IMR-90 (cell line): ENCODE measurements around the gene MTHFD2. TPM values are rescaled to one million over a fixed set of nuclear protein-coding genes. Genes with fewer than 3 reads are reported as not detected.

Experiments used
- ATAC-seq: fragments of 200-7000 bp; cut with Tn5 transposase; 2 replicates; pipeline ENCODE4 v1.9.1; 2020; ENCODE audit warnings: low read depth, mild to moderate bottlenecking, moderate library complexity
- BruUV-seq: library from RNA; stranded (reverse); fragments of 400-500 nt; replicated peaks from 2 replicates; lab custom pipeline; 2021; lab: Mats Ljungman, UMichigan
- CTCF ChIA-PET: fragments of 300-600 bp; formaldehyde crosslinking; extraction: SDS; loops from one replicate; lab custom pipeline; 2021; ENCODE audit warnings: antibody characterized with exemption; lab: Yijun Ruan, JAX
- POLR2A ChIA-PET: fragments of 300-600 bp; sonication (Branson Sonifier 250); formaldehyde crosslinking; loops from one replicate; lab custom pipeline; 2022; ENCODE audit warnings: antibody characterized with exemption; ENCODE audit not compliant: unreplicated experiment; lab: Charles Lee
- DNase-seq: peaks from one replicate; pipeline ENCODE4 v3.0.0; 2013
- H2AFZ ChIP-seq: replicated peaks from 2 replicates; pipeline ENCODE3; 2013; ENCODE audit warnings: low read length, mild to moderate bottlenecking; ENCODE audit not compliant: poor library complexity
- H2AK5ac ChIP-seq: 2 replicates; pipeline ENCODE4 v1.6.1; 2013; ENCODE audit warnings: low read depth, low read length, inconsistent platforms
- H2AK9ac ChIP-seq: replicated peaks from 2 replicates; pipeline ENCODE3; 2013; ENCODE audit warnings: mild to moderate bottlenecking, low read depth, low read length, moderate library complexity; ENCODE audit not compliant: poor library complexity
- H2BK120ac ChIP-seq: 2 replicates; pipeline ENCODE4 v1.6.1; 2013; ENCODE audit warnings: low read depth, low read length, inconsistent platforms
- H2BK15ac ChIP-seq: 3 replicates; pipeline ENCODE4 v1.6.1; 2013; ENCODE audit warnings: low read depth, low read length, inconsistent platforms
- H2BK20ac ChIP-seq: 2 replicates; pipeline ENCODE4 v1.6.1; 2013; ENCODE audit warnings: low read depth, mild to moderate bottlenecking, inconsistent platforms, low read length, moderate library complexity
- H2BK5ac ChIP-seq: 2 replicates; pipeline ENCODE4 v1.6.1; 2013; ENCODE audit warnings: mild to moderate bottlenecking, low read depth, low read length, inconsistent platforms; ENCODE audit not compliant: poor library complexity, severe bottlenecking
- H3K14ac ChIP-seq: replicated peaks from 2 replicates; pipeline ENCODE4 v1.6.1; 2013; ENCODE audit warnings: low read depth, low read length, inconsistent platforms
- H3K18ac ChIP-seq: 2 replicates; pipeline ENCODE4 v1.6.1; 2013; ENCODE audit warnings: low read depth, low read length, control low read depth
- H3K23ac ChIP-seq: 2 replicates; pipeline ENCODE4 v1.6.1; 2013; ENCODE audit warnings: low read depth, low read length, inconsistent platforms
- H3K27ac ChIP-seq: 2 replicates; pipeline ENCODE4 v1.5.1; 2013; ENCODE audit warnings: mild to moderate bottlenecking, control low read depth, low read length; ENCODE audit not compliant: insufficient read depth
- H3K27me3 ChIP-seq: 2 replicates; pipeline ENCODE4 v1.6.1; 2013; ENCODE audit warnings: low read length; ENCODE audit not compliant: control insufficient read depth, insufficient read depth
- H3K36me3 ChIP-seq: 2 replicates; pipeline ENCODE4 v1.6.1; 2013; ENCODE audit warnings: low read length, mixed read lengths; ENCODE audit not compliant: control insufficient read depth, insufficient read depth
- H3K4ac ChIP-seq: 2 replicates; pipeline ENCODE4 v1.6.1; 2013; ENCODE audit warnings: low read depth, low read length, inconsistent platforms
- H3K4me1 ChIP-seq: 2 replicates; pipeline ENCODE4 v1.6.1; 2013; ENCODE audit warnings: low read length, mixed read lengths; ENCODE audit not compliant: control insufficient read depth, insufficient read depth
- H3K4me2 ChIP-seq: 2 replicates; pipeline ENCODE4 v1.6.1; 2013; ENCODE audit warnings: low read depth, mild to moderate bottlenecking, control low read depth, low read length, moderate library complexity
- H3K4me3 ChIP-seq: 2 replicates; pipeline ENCODE4 v1.5.1; 2013; ENCODE audit warnings: low read depth, mild to moderate bottlenecking, control low read depth, low read length, moderate library complexity; ENCODE audit not compliant: insufficient read depth
- H3K56ac ChIP-seq: 2 replicates; pipeline ENCODE4 v1.6.1; 2013; ENCODE audit warnings: low read length, inconsistent platforms; ENCODE audit not compliant: insufficient read depth; ENCODE audit errors: extremely low read depth
- H3K79me1 ChIP-seq, 2 experiments: 2 replicates each; pipeline ENCODE4 v1.6.1; 2013; ENCODE audit warnings: low read length in 2 of 2, inconsistent platforms in 1 of 2, low read depth in 1 of 2
- H3K9ac ChIP-seq: 2 replicates; pipeline ENCODE4 v1.6.1; 2013; ENCODE audit warnings: low read depth, low read length, control low read depth
- H3K9me1 ChIP-seq: 2 replicates; pipeline ENCODE4 v1.6.1; 2013; ENCODE audit warnings: low read length, inconsistent platforms; ENCODE audit not compliant: insufficient read depth
- H3K9me3 ChIP-seq: 2 replicates; pipeline ENCODE4 v1.6.1; 2013; ENCODE audit warnings: low read length; ENCODE audit not compliant: control insufficient read depth, insufficient read depth
- H4K20me1 ChIP-seq: 2 replicates; pipeline ENCODE4 v1.6.1; 2013; ENCODE audit warnings: low read length, inconsistent platforms; ENCODE audit not compliant: insufficient read depth
- H4K5ac ChIP-seq: 2 replicates; pipeline ENCODE4 v1.6.1; 2013; ENCODE audit warnings: mild to moderate bottlenecking, low read depth, low read length, control low read depth
- H4K8ac ChIP-seq, 2 experiments: 2 replicates each; pipeline ENCODE4 v1.6.1; 2013; ENCODE audit warnings: low read depth in 2 of 2, low read length in 2 of 2, control low read depth in 1 of 2, inconsistent platforms in 1 of 2
- H4K91ac ChIP-seq: 2 replicates; pipeline ENCODE4 v1.6.1; 2013; ENCODE audit warnings: low read depth, low read length, inconsistent platforms; ENCODE audit not compliant: insufficient read depth
- BHLHE40 ChIP-seq: fragments of 150-350 bp; IDR thresholded peaks from 2 replicates; pipeline ENCODE4 v1.6.1; 2016; ENCODE audit warnings: mild to moderate bottlenecking, low read depth, low read length
- CEBPB ChIP-seq: IDR thresholded peaks from 2 replicates; pipeline ENCODE4 v1.6.1; 2012; ENCODE audit warnings: low read depth, low read length, improper control_type of control experiment
- CHD1 ChIP-seq: IDR thresholded peaks from 2 replicates; pipeline ENCODE4 v1.6.1; 2012; ENCODE audit warnings: low read depth, low read length, improper control_type of control experiment
- CTCF ChIP-seq: conservative IDR thresholded peaks from 2 replicates; pipeline ENCODE4 v1.5.1; 2012; ENCODE audit warnings: mild to moderate bottlenecking, low read depth, low read length, improper control_type of control experiment
- ELK1 ChIP-seq: fragments of 150-350 bp; IDR thresholded peaks from 2 replicates; pipeline ENCODE4 v1.6.1; 2016; ENCODE audit warnings: low read depth, mild to moderate bottlenecking, low read length, moderate library complexity, borderline replicate concordance
- FOS ChIP-seq: fragments of 150-350 bp; IDR thresholded peaks from 2 replicates; pipeline ENCODE4 v1.6.1; 2016; ENCODE audit warnings: low read depth, low read length
- NFE2L2 ChIP-seq: fragments of 150-350 bp; IDR thresholded peaks from 2 replicates; pipeline ENCODE4 v1.6.1; 2016; ENCODE audit warnings: low read depth, mild to moderate bottlenecking, low read length
- POLR2A ChIP-seq: IDR thresholded peaks from 2 replicates; pipeline ENCODE4 v1.6.1; 2012; ENCODE audit warnings: mild to moderate bottlenecking, low read depth, low read length
- RAD21 ChIP-seq: IDR thresholded peaks from 2 replicates; pipeline ENCODE4 v1.6.1; 2012; ENCODE audit warnings: low read length, improper control_type of control experiment
- RCOR1 ChIP-seq: IDR thresholded peaks from 2 replicates; pipeline ENCODE4 v1.6.1; 2012; ENCODE audit warnings: mild to moderate bottlenecking, low read length, improper control_type of control experiment; ENCODE audit not compliant: insufficient replicate concordance
- USF2 ChIP-seq: fragments of 150-350 bp; IDR thresholded peaks from 2 replicates; pipeline ENCODE4 v1.6.1; 2017; ENCODE audit warnings: mild to moderate bottlenecking, antibody characterized with exemption, low read length, low read depth
- WGBS, 2 experiments: methylation state at CpG; one replicate each; pipeline versions ENCODE4 v1.1.5 to v1.1.7; 2013; ENCODE audit warnings: missing lambda C conversion rate in 2 of 2; ENCODE audit not compliant: insufficient read length in 1 of 2; ENCODE audit errors: extremely low coverage in 2 of 2; 5-methylcytosine and 5-hydroxymethylcytosine counted together
- dilution Hi-C: fragments of 300-500 bp; cut with HindIII; formaldehyde crosslinking; loops from one replicate; pipeline ENCODE4 v1.14.3; 2018; ENCODE audit warnings: low sequenced_read_pairs; ENCODE audit not compliant: unreplicated experiment
- in situ Hi-C: fragments of 300-500 bp; cut with MboI; formaldehyde crosslinking; loops from 3 replicates; pipeline ENCODE4 v1.14.3; 2019; ENCODE audit warnings: low sequenced_read_pairs, inconsistent platforms, mixed read lengths
- intact Hi-C: fragments of 100-400 bp; cut with micrococcal nuclease; formaldehyde crosslinking; loops from 2 replicates; pipeline ENCODE4 v1.10.0; 2022
- polyA plus RNA-seq, 3 experiments: library from polyadenylated mRNA; depleted of rRNA; stranded (reverse); fragments of >200 nt; gene quantifications; 2 replicates each; pipeline ENCODE4 v1.2.3, GENCODE V29; 2012; ENCODE audit warnings: low replicate concordance in 1 of 3
- total RNA-seq: library from RNA; depleted of rRNA; stranded (reverse); fragments of >200 nt; gene quantifications from 2 replicates; pipeline ENCODE4 v1.2.3, GENCODE V29; 2012

Gene MTHFD2
- total and polyA plus RNA-seq, 2 of the 4 experiments (the other 2 are of a cell fraction): 66.8 to 122 TPM

- ChIA-PET CTCF (no interaction called here), POLR2A (no interaction called here)
- in situ Hi-C loops (no loop called here), dilution Hi-C loops (no loop called here), intact Hi-C loops (no loop called here)
- no peak overlapping the region for H3K18ac ChIP-seq
- H2AFZ ChIP-seq: no peak overlapping the region
- H4K20me1 ChIP-seq: no peaks in the 10 kb centered on the region
- TF ChIP-seq POLR2A: no peak
- no peak for TF ChIP-seq CHD1
- no peak for TF ChIP-seq FOS
- TF ChIP-seq NFE2L2: no peak
- no peak for TF ChIP-seq CTCF
- TF ChIP-seq RAD21: no peak
- no peak for TF ChIP-seq ELK1
- TF ChIP-seq RCOR1: no peak
- TF ChIP-seq BHLHE40: no peak
- TF ChIP-seq USF2: no peak
- TF ChIP-seq CEBPB: no peak
- no peak overlapping the region for H3K4ac ChIP-seq
- H3K56ac ChIP-seq: no peak overlapping the region
- H4K91ac ChIP-seq: no peak overlapping the region
- H2BK15ac ChIP-seq: no peak overlapping the region
- no peak overlapping the region for H3K4me3 ChIP-seq
- H3K23ac ChIP-seq: no peak overlapping the region
- no peak overlapping the region for H4K5ac ChIP-seq
- no peak overlapping the region for H2BK5ac ChIP-seq
- no peak overlapping the region for H2AK5ac ChIP-seq
- no peak overlapping the region for H2BK20ac ChIP-seq
- no peak overlapping the region for H2BK120ac ChIP-seq
- H3K9ac ChIP-seq: no peak overlapping the region
- no peak for DNase-seq
- H3K9me3 ChIP-seq: no peaks in the 10 kb centered on the region
- no peak overlapping the region for H2AK9ac ChIP-seq
- H3K9me1 ChIP-seq: no peaks in the 10 kb centered on the region
- H3K4me2 ChIP-seq: no peak overlapping the region
- no peak overlapping the region for H3K27ac ChIP-seq
- WGBS, 2 experiments: 79% methylated on average over 2 of the region's 2 CpGs; no CpG with 5 or more reads in 1 of the 2 experiments
- no peak for ATAC-seq
- no peaks in the 10 kb centered on the region for H3K79me1 ChIP-seq
- H4K8ac ChIP-seq: no peak overlapping the region
- peaks cover 39% of the 10 kb centered on the region for H3K27me3 ChIP-seq
- no peaks in the 10 kb centered on the region for H3K4me1 ChIP-seq
- BruUV-seq: no TSS peak
- no peaks in the 10 kb centered on the region for H3K36me3 ChIP-seq
- H3K14ac ChIP-seq: no peak overlapping the region
These were observed 62.1 kb downstream of the MTHFD2 start for GRCh38 chr2:74260495-74260894.
